Spleen (tissue), 7 donors: ENCODE measurements around the gene ADARB1.

Source experiments
- CTCF ChIP-seq, 11 experiments: fragments of 200-600 bp in 7 of 11; fragments of 450-650 bp in 4 of 11; sonication (generic) in 4 of 11; IDR thresholded peaks in 8 of 11; conservative IDR thresholded peaks in 3 of 11; 1 replicate in 7 of 11; 2 replicates in 4 of 11; pipeline versions ENCODE4 v1.4.0 to v1.8.0; 2016 to 2021; ENCODE audit warnings: antibody characterized with exemption in 11 of 11, inconsistent platforms in 4 of 11, mild to moderate bottlenecking in 1 of 11
- POLR2A ChIP-seq, 3 donors: fragments of 450-650 bp; IDR thresholded peaks; one replicate each; pipeline ENCODE4 v1.5.1; 2017; ENCODE audit warnings: antibody characterized with exemption in 3 of 3, mild to moderate bottlenecking in 1 of 3
- POLR2AphosphoS5 ChIP-seq, 3 donors: sonication (generic); formaldehyde crosslinking; IDR thresholded peaks; one replicate each; pipeline ENCODE4 v1.5.1; 2017; ENCODE audit warnings: antibody characterized with exemption in 3 of 3
- donor health status: DM: no; HTN: no; CAD: no; lungs with moderate emphysema.
- donor health status: DM: no; HTN: no; CAD: no.
- donor health status: DM: no; HTN: no; CAD: no.

- TF ChIP-seq POLR2AphosphoS5 (IDR thresholded peaks at IDR 0.05) = no peak
- no peak for TF ChIP-seq CTCF (IDR thresholded peaks at IDR 0.05 in 8 of 11, conservative IDR thresholded peaks at IDR 0.05 in 3 of 11)
- TF ChIP-seq POLR2A (IDR thresholded peaks at IDR 0.05) = no peak
These were observed 15.6 kb downstream of the ADARB1 start for GRCh38 chr21:45089964-45090363.
